Heart left ventricle (tissue), 16 donors: Measurements from ENCODE around the gene CPEB2. TPM values are rescaled to one million over a fixed set of nuclear protein-coding genes. Genes with fewer than 3 reads are reported as not detected.

Experiments used
- ATAC-seq, 4 donors: fragments of 200-7000 bp; cut with Tn5 transposase; one replicate each; pipeline ENCODE4 v1.9.1; 2020 to 2022; ENCODE audit warnings: moderate library complexity in 4 of 4, mild to moderate bottlenecking in 3 of 4, moderate number of reproducible peaks in 1 of 4
- DNase-seq, 5 donors: peaks; one replicate each; pipeline ENCODE4 v3.0.0-alpha.2; 2020
- H3K27ac ChIP-seq, 12 donors: fragments of 200-600 bp; sonication (generic) in 4 of 12; one replicate each; pipeline versions ENCODE4 v1.5.0 to v1.8.0; 2016 to 2022; ENCODE audit warnings: mild to moderate bottlenecking in 2 of 12
- H3K27me3 ChIP-seq, 9 donors: fragments of 200-600 bp; sonication (generic) in 2 of 9; one replicate each; pipeline versions ENCODE4 v1.5.1 to v1.8.0; 2016 to 2022; ENCODE audit warnings: mild to moderate bottlenecking in 3 of 9
- H3K36me3 ChIP-seq, 9 donors: fragments of 200-600 bp; sonication (generic) in 2 of 9; one replicate each; pipeline versions ENCODE4 v1.5.0 to v1.8.0; 2018 to 2022; ENCODE audit warnings: mild to moderate bottlenecking in 2 of 9
- H3K4me1 ChIP-seq, 12 donors: fragments of 200-600 bp; sonication (generic) in 4 of 12; one replicate each; pipeline versions ENCODE4 v1.5.0 to v1.8.0; 2016 to 2022; ENCODE audit warnings: mild to moderate bottlenecking in 3 of 12
- H3K4me3 ChIP-seq, 12 donors: fragments of 200-600 bp; sonication (generic) in 4 of 12; one replicate each; pipeline versions ENCODE4 v1.5.0 to v1.8.0; 2017 to 2022; ENCODE audit warnings: mild to moderate bottlenecking in 9 of 12, moderate library complexity in 4 of 12
- H3K9me3 ChIP-seq, 12 donors: fragments of 200-600 bp; sonication (generic) in 4 of 12; one replicate each; pipeline versions ENCODE4 v1.5.0 to v1.8.0; 2016 to 2022; ENCODE audit warnings: mild to moderate bottlenecking in 1 of 12
- POLR2A ChIP-seq, 2 donors: fragments of 450-650 bp; IDR thresholded peaks; one replicate each; pipeline ENCODE4 v1.6.1; 2017; ENCODE audit warnings: antibody characterized with exemption in 2 of 2, mild to moderate bottlenecking in 2 of 2, moderate library complexity in 2 of 2
- WGBS, 4 donors: extraction: QIAGEN DNeasy Blood & Tissue Kit in 2 of 4; methylation state at CpG; one replicate each; pipeline versions ENCODE4 v1.1.5 to v1.1.7; 2013 to 2018; 5-methylcytosine and 5-hydroxymethylcytosine counted together
- intact Hi-C, 10 donors: fragments of 100-400 bp; cut with DNase I; formaldehyde crosslinking; loops; one replicate each; pipeline versions ENCODE4 v1.11.1 to v1.14.2; 2022
- polyA plus RNA-seq, 2 donors: library from polyadenylated mRNA; stranded (reverse); fragments of 200-250 nt; gene quantifications; one replicate each; pipeline ENCODE4 v1.2.3, GENCODE V29; 2013
- total RNA-seq, 9 donors: library from RNA; depleted of rRNA in 2 of 9; stranded (reverse); fragments of >200 nt in 2 of 9; fragmentation: NEBNext Ultra II Directional in 3 of 9; extraction: Animal tissue kit (Norgen Biotek cat#: 25700) in 3 of 9; gene quantifications; one replicate each; pipeline versions ENCODE4 v1.1.0 to v1.2.4, GENCODE V29; 2016 to 2023
- TF ChIP-seq, protein P1 (sequence below), 12 donors: fragments of 200-600 bp; sonication (generic) in 4 of 12; IDR thresholded peaks; one replicate each; pipeline versions ENCODE4 v1.5.0 to v1.8.0; 2018 to 2022; ENCODE audit warnings: antibody characterized with exemption in 12 of 12, mild to moderate bottlenecking in 5 of 12
- donor health status: ischemic (EF 13 %, LVEDD 7.1; RV severe dilation, severe dysfunction).
- donor health status: healthy with polysubstance abuse.
- donor health status: DM: no; HTN: yes; CAD: no.
- donor health status: DM: no; HTN: no; CAD: no.
- donor health status: ischemic (EF 25% LVEDD 6.9; RV normal size, moderate dysfunction).
- donor health status: ischemic (EF 25% LVEDD 5.7; RV mildly dilated, moderate dysfunction).
- donor health status: healthy.
- donor health status: DM: yes; HTN: yes; CAD: no.
- donor health status: ischemic (EF 35%, LVEDD 5.7; RV mildly dilated, moderate dysfunction).
- donor health status: nonischemic (EF 11% LVEDD 7.7; RV severe dilation, severe dysfunction).
- donor health status: DM: yes; HTN: yes; CAD: no.
- donor health status: PGD.
- donor health status: ischemic (EF 29% LVEDD 5.4; RV normal size, mild dysfunction).
- donor health status: nonischemic (EF 23%, LVEDD 6.1; RV moderate dilation, normal function).

The CPEB2 gene
- total and polyA plus RNA-seq, 11 donors = 4.2 to 26.1 (median 17.2) TPM

- Histone ChIP-seq H3K36me3 (peaks cover 0 to 66% (median 35%) of the 10 kb centered on the region in 9 donors), H3K4me3 (no peak overlapping the region), H3K9me3 (peaks cover 0 to 9% (median 0%) of the 10 kb centered on the region in 12 donors), H3K27ac (peak overlapping the region in 2 of 12 donors; percentile 14 to 50), H3K27me3 (no peaks in the 10 kb centered on the region), H3K4me1 (peaks cover 0 to 64% (median 23%) of the 10 kb centered on the region in 12 donors)
- DNase-seq (no peak), ATAC-seq (peak; percentile 48 to 72 (median 55))
- 57 to 68% (median 63%) methylated on average over 7 of the region's 7 CpGs for WGBS, 4 donors
- intact Hi-C loops = no loop called here
- TF ChIP-seq, protein P1, sequence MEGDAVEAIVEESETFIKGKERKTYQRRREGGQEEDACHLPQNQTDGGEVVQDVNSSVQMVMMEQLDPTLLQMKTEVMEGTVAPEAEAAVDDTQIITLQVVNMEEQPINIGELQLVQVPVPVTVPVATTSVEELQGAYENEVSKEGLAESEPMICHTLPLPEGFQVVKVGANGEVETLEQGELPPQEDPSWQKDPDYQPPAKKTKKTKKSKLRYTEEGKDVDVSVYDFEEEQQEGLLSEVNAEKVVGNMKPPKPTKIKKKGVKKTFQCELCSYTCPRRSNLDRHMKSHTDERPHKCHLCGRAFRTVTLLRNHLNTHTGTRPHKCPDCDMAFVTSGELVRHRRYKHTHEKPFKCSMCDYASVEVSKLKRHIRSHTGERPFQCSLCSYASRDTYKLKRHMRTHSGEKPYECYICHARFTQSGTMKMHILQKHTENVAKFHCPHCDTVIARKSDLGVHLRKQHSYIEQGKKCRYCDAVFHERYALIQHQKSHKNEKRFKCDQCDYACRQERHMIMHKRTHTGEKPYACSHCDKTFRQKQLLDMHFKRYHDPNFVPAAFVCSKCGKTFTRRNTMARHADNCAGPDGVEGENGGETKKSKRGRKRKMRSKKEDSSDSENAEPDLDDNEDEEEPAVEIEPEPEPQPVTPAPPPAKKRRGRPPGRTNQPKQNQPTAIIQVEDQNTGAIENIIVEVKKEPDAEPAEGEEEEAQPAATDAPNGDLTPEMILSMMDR (IDR thresholded peaks at IDR 0.05) = no peak
- TF ChIP-seq POLR2A (IDR thresholded peaks at IDR 0.05) = no peak
Observed at GRCh38 chr4:15020502-15021286, 18.4 kb downstream of the CPEB2 start.

- peak overlapping the region in 2 of 12 donors; percentile 14 to 50 for H3K27ac ChIP-seq
Observed at GRCh38 chr4:15021311-15021710, 19.0 kb downstream of the CPEB2 start.

GRCh38 chr4:15021946-15022345 is 19.7 kb downstream of the CPEB2 start:
- H3K27ac ChIP-seq = peak overlapping the region in 1 of 12 donors; percentile 50
- no peaks in the 10 kb centered on the region for H3K27me3 ChIP-seq
- WGBS, 4 donors = 49 to 56% (median 54%) methylated on average over 2 of the region's 2 CpGs
- no peak overlapping the region for H3K4me3 ChIP-seq
- peaks cover 0 to 56% (median 23%) of the 10 kb centered on the region in 12 donors for H3K4me1 ChIP-seq
- ATAC-seq (peak in 1 of 4 donors; percentile 46), DNase-seq (no peak)
- H3K9me3 ChIP-seq = peaks cover 0 to 9% (median 0%) of the 10 kb centered on the region in 12 donors
- TF ChIP-seq, protein P1 (IDR thresholded peaks at IDR 0.05) = no peak
- no peak for TF ChIP-seq POLR2A (IDR thresholded peaks at IDR 0.05)
- H3K36me3 ChIP-seq = peaks cover 0 to 56% (median 24%) of the 10 kb centered on the region in 9 donors
- intact Hi-C loops = no loop called here

More at GRCh38 chr4:15021311-15021710, 19.0 kb downstream of the CPEB2 start:
- Histone ChIP-seq H3K4me3 (no peak overlapping the region), H3K27me3 (no peaks in the 10 kb centered on the region), H3K4me1 (peaks cover 0 to 59% (median 23%) of the 10 kb centered on the region in 12 donors), H3K9me3 (peaks cover 0 to 9% (median 0%) of the 10 kb centered on the region in 12 donors), H3K36me3 (peaks cover 0 to 63% (median 29%) of the 10 kb centered on the region in 9 donors)
- no peak for TF ChIP-seq POLR2A (IDR thresholded peaks at IDR 0.05)
- TF ChIP-seq, protein P1 (IDR thresholded peaks at IDR 0.05) = no peak
- DNase-seq (no peak), ATAC-seq (no peak)
- 25 to 47% (median 39%) methylated on average over 2 of the region's 2 CpGs for WGBS, 4 donors
- intact Hi-C loops = no loop called here

GRCh38 chr4:15024386-15024785 is 22.1 kb downstream of the CPEB2 start:
- H3K4me1 ChIP-seq = peaks cover 0 to 46% (median 20%) of the 10 kb centered on the region in 12 donors
- H3K36me3 ChIP-seq = peaks cover 0 to 42% (median 9%) of the 10 kb centered on the region in 9 donors
- no peaks in the 10 kb centered on the region for H3K27me3 ChIP-seq
- H3K9me3 ChIP-seq = peaks cover 0 to 9% (median 0%) of the 10 kb centered on the region in 12 donors
- no peak for DNase-seq
- H3K4me3 ChIP-seq = no peak overlapping the region
- intact Hi-C loops = no loop called here
- H3K27ac ChIP-seq = no peak overlapping the region
- 0% methylated on average over 1 of the region's 1 CpG for WGBS, 4 donors
- no peak for ATAC-seq
- TF ChIP-seq, protein P1 (IDR thresholded peaks at IDR 0.05) = no peak
- no peak for TF ChIP-seq POLR2A (IDR thresholded peaks at IDR 0.05)
